Activated T-cell treated with anti-CD3 and anti-CD28 coated beads for 1 hour (primary cell): ENCODE measurements around the gene TULP1.

ENCODE experiments used
- DNase-seq: peaks from one replicate; pipeline ENCODE4 v3.0.0-alpha.2; 2020; ENCODE audit warnings: low read depth

TULP1 gene

GRCh38 chr6:35496841-35497570 is 15.7 kb downstream of the TULP1 start, which contains the start of gene TEAD3:
TEAD3 (minus strand) TSS chr6:35497079.
- peak; percentile 41 for DNase-seq

- no peak for DNase-seq
Measured at GRCh38 chr6:35496036-35496840, 16.5 kb downstream of the TULP1 start.

GRCh38 chr6:35495258-35496035 is 17.2 kb downstream of the TULP1 start:
- no peak for DNase-seq

GRCh38 chr6:35494161-35494563 is 18.5 kb downstream of the TULP1 start:
- DNase-seq: no peak

GRCh38 chr6:35493307-35493983 is 19.3 kb downstream of the TULP1 start:
- DNase-seq: no peak

GRCh38 chr6:35492974-35493284 is 19.8 kb downstream of the TULP1 start:
- DNase-seq: no peak

GRCh38 chr6:35492258-35492973 is 20.3 kb downstream of the TULP1 start:
- no peak for DNase-seq

- DNase-seq: no peak
Measured at GRCh38 chr6:35491558-35492257, 21.0 kb downstream of the TULP1 start.

GRCh38 chr6:35490821-35491557 is 21.7 kb downstream of the TULP1 start:
- DNase-seq: no peak

- DNase-seq: no peak
Measured at GRCh38 chr6:35489995-35490791, 22.5 kb downstream of the TULP1 start.

- no peak for DNase-seq
Measured at GRCh38 chr6:35489066-35489465, 23.6 kb downstream of the TULP1 start.

GRCh38 chr6:35488517-35488862 is 24.2 kb downstream of the TULP1 start:
- no peak for DNase-seq

GRCh38 chr6:35487658-35488516 is 24.8 kb downstream of the TULP1 start:
- DNase-seq: no peak

GRCh38 chr6:35486005-35486925 is 26.4 kb downstream of the TULP1 start:
- DNase-seq: no peak

- no peak for DNase-seq
Measured at GRCh38 chr6:35485402-35485877, 27.3 kb downstream of the TULP1 start.

- no peak for DNase-seq
Measured at GRCh38 chr6:35484921-35485392, 27.7 kb downstream of the TULP1 start.
